CD4-positive, alpha-beta T cell (primary cell): Measurements from ENCODE around the gene AAK1. TPM values are rescaled to one million over a fixed set of nuclear protein-coding genes. Genes with fewer than 3 reads are reported as not detected.
"Not testable (repeated sequence)": the region's sequence is repeated elsewhere in the genome, so short reads cannot be mapped to it uniquely, and the experiment has no call there.

Experiments
- ATAC-seq: fragments of 200-7000 bp; cut with Tn5 transposase; one replicate; pipeline ENCODE4 v1.10.0; 2022; ENCODE audit warnings: mild to moderate bottlenecking; ENCODE audit not compliant: poor library complexity
- CTCF ChIA-PET: fragments of 350-600 bp; sonication (Branson Sonifier 250); formaldehyde crosslinking; loops from one replicate; lab custom pipeline; 2021; ENCODE audit warnings: antibody characterized with exemption, inconsistent platforms; lab: Charles Lee
- POLR2A ChIA-PET: fragments of 350-600 bp; sonication (Branson Sonifier 250); formaldehyde crosslinking; loops from one replicate; lab custom pipeline; 2021; ENCODE audit warnings: antibody characterized with exemption, inconsistent platforms; lab: Charles Lee
- DNase-seq, 14 experiments: peaks; one replicate each; pipeline ENCODE4 v3.0.0-alpha.2; 2013 to 2020; ENCODE audit warnings: mixed read lengths in 2 of 14
- H3K27ac ChIP-seq, 2 donors: one replicate each; pipeline versions ENCODE4 v1.5.1 to v1.7.0; 2013; ENCODE audit warnings: low read length in 2 of 2, low read depth in 1 of 2, mild to moderate bottlenecking in 1 of 2
- H3K27me3 ChIP-seq, 2 experiments: 1 replicate in 1 of 2; 2 replicates in 1 of 2; pipeline versions ENCODE4 v1.6.1 to v1.7.0; 2013; ENCODE audit warnings: low read length in 2 of 2, control low read depth in 1 of 2, mild to moderate bottlenecking in 1 of 2, moderate library complexity in 1 of 2; ENCODE audit not compliant: insufficient read depth in 2 of 2, control insufficient read depth in 1 of 2
- H3K36me3 ChIP-seq: one replicate; pipeline ENCODE4 v1.6.1; 2013; ENCODE audit warnings: low read length, control low read depth; ENCODE audit not compliant: insufficient read depth
- H3K4me1 ChIP-seq: one replicate; pipeline ENCODE4 v1.6.1; 2013; ENCODE audit warnings: low read length, control low read depth; ENCODE audit not compliant: insufficient read depth
- H3K4me3 ChIP-seq: one replicate; pipeline ENCODE4 v1.5.1; 2013; ENCODE audit warnings: mild to moderate bottlenecking, low read length, moderate library complexity
- H3K9me3 ChIP-seq, 2 experiments: 1 replicate in 1 of 2; 2 replicates in 1 of 2; pipeline versions ENCODE4 v1.6.1 to v1.7.0; 2013; ENCODE audit warnings: low read length in 2 of 2, mild to moderate bottlenecking in 2 of 2, control low read depth in 1 of 2, moderate library complexity in 1 of 2; ENCODE audit not compliant: control insufficient read depth in 1 of 2, insufficient read depth in 1 of 2
- H3K27ac Mint-ChIP-seq: one replicate; pipeline ENCODE4 v1.8.0; 2020; ENCODE audit warnings: mixed read lengths
- H3K27me3 Mint-ChIP-seq: one replicate; pipeline ENCODE4 v1.8.0; 2021; ENCODE audit warnings: mixed read lengths
- H3K36me3 Mint-ChIP-seq: one replicate; pipeline ENCODE4 v1.8.0; 2021; ENCODE audit warnings: low read depth, mixed read lengths
- H3K4me1 Mint-ChIP-seq: one replicate; pipeline ENCODE4 v1.8.0; 2021; ENCODE audit warnings: low read depth, mixed read lengths
- H3K4me3 Mint-ChIP-seq: one replicate; pipeline ENCODE4 v1.8.0; 2020; ENCODE audit warnings: mild to moderate bottlenecking, mixed read lengths
- H3K9me3 Mint-ChIP-seq: one replicate; pipeline ENCODE4 v1.8.0; 2020; ENCODE audit warnings: mixed read lengths
- intact Hi-C, 2 experiments: fragments of 100-400 bp; cut with DNase I in 1 of 2; cut with micrococcal nuclease in 1 of 2; formaldehyde crosslinking; loops; one replicate each; pipeline versions ENCODE4 v1.15.1 to v1.9.0; 2023 to 2025; cut with DNase I, micrococcal nuclease
- total RNA-seq, 174 experiments: library from RNA in 2 of 174; stranded (reverse) in 2 of 174; gene quantifications; one replicate each; pipeline ENCODE4 v1.2.3 and lab custom pipeline; 2021 to 2026
- TF ChIP-seq, protein P1 (sequence below): fragments of 200-600 bp; IDR thresholded peaks from one replicate; pipeline ENCODE4 v1.8.0; 2022; ENCODE audit warnings: antibody characterized with exemption, mild to moderate bottlenecking

AAK1 gene
- total RNA-seq, 2 experiments from 2014 or later: 201 to 208 TPM

DNA sequence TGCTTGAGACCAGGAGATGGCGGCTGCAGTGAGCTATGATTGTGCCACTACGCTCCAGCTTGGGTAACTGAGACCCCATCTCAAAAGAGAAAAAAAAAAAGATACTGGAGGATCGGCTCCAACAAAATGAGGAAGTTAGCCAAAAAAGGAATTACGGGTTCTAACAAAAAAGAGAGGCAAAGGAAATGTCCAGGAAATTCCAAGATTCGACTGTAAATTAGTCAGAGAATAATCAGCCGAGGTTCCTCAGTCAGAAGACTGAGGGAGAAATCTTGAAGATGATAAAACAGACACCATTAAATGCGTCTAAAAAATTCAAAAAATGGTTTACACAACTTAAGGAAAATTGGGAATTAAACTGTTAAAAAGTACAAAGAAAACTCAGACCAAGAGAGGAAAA is 89.5 kb downstream of the AAK1 start:
- no peak for DNase-seq
- Mint-ChIP-seq H3K36me3 (peaks cover 76% of the 10 kb centered on the region), H3K27ac (no peak overlapping the region), H3K4me1 (peaks cover 81% of the 10 kb centered on the region), H3K27me3 (no peaks in the 10 kb centered on the region), H3K4me3 (no peak overlapping the region), H3K9me3 (no peaks in the 10 kb centered on the region)
- ATAC-seq: no peak
- peaks cover 38% of the 10 kb centered on the region for H3K4me1 ChIP-seq
- no peak overlapping the region for H3K27ac ChIP-seq
- peaks cover 39% of the 10 kb centered on the region for H3K36me3 ChIP-seq
- ChIA-PET POLR2A (interaction anchor here (1.4 kb wide), 1 partner anchor 88 kb away, joined by 4 read pairs; no protein-coding TSS in a partner anchor), CTCF (interaction anchor here (0.7 to 3.3 kb wide), 3 partner anchors 12 to 109 kb away, joined by 3 to 14 read pairs (median 3); no protein-coding TSS in a partner anchor)
- no peaks in the 10 kb centered on the region for H3K27me3 ChIP-seq
- no peak overlapping the region for H3K4me3 ChIP-seq
- intact Hi-C loops: no loop called here
- H3K9me3 ChIP-seq: no peaks in the 10 kb centered on the region
- TF ChIP-seq, protein P1, sequence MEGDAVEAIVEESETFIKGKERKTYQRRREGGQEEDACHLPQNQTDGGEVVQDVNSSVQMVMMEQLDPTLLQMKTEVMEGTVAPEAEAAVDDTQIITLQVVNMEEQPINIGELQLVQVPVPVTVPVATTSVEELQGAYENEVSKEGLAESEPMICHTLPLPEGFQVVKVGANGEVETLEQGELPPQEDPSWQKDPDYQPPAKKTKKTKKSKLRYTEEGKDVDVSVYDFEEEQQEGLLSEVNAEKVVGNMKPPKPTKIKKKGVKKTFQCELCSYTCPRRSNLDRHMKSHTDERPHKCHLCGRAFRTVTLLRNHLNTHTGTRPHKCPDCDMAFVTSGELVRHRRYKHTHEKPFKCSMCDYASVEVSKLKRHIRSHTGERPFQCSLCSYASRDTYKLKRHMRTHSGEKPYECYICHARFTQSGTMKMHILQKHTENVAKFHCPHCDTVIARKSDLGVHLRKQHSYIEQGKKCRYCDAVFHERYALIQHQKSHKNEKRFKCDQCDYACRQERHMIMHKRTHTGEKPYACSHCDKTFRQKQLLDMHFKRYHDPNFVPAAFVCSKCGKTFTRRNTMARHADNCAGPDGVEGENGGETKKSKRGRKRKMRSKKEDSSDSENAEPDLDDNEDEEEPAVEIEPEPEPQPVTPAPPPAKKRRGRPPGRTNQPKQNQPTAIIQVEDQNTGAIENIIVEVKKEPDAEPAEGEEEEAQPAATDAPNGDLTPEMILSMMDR: no peak

DNA sequence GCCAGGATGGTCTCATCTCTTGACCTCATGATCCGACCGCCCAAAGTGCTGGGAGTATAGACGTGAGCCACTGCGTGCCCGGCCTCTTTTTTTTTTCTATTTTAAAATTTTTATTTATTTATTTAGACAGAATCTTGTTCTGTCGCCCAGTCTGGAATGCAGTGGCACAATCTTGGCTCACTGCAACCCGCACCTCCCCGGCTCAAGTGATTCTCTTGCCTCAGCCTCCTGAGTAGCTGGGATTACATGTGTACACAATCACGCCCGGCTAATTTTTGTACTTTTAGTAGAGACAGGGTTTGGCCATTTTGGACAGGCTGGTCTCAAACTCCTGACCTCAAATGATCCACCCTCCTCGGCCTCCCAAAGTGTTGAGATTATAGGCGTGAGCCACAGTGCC is 93.0 kb downstream of the AAK1 start:
- H3K9me3 Mint-ChIP-seq, H3K27me3 ChIP-seq, H3K4me3 Mint-ChIP-seq, DNase-seq, CTCF ChIA-PET, H3K27me3 Mint-ChIP-seq, POLR2A ChIA-PET, H3K27ac ChIP-seq, H3K9me3 ChIP-seq, H3K4me3 ChIP-seq, ATAC-seq, intact Hi-C loops: not testable (repeated sequence)
- Mint-ChIP-seq H3K4me1 (peaks cover 79% of the 10 kb centered on the region), H3K36me3 (peaks cover 90% of the 10 kb centered on the region), H3K27ac (peak overlapping the region; percentile 27)
- Histone ChIP-seq H3K4me1 (peaks cover 16% of the 10 kb centered on the region), H3K36me3 (peaks cover 35% of the 10 kb centered on the region)

DNA sequence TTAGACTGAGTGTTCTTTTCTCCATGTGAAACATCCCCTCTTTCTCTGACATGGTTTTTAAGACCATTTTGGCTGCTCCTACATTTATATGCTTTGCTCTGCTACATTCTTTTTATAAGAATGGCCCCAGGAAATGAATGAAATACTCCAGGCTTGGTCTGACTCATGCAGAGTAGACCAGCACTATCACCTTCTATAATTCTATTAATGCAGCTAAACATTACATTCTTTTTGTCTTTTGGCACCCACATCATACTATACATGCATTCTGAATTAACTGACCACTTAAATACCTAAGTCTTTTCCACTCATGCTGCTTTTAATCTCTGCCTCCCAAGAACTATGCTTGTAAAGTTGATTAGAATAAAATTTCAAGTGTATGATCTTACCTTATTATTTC is 94.1 kb downstream of the AAK1 start:
- Mint-ChIP-seq H3K9me3 (no peaks in the 10 kb centered on the region), H3K27ac (peak overlapping the region; percentile 63), H3K4me1 (peaks cover 77% of the 10 kb centered on the region), H3K27me3 (no peaks in the 10 kb centered on the region), H3K36me3 (peaks cover 90% of the 10 kb centered on the region), H3K4me3 (no peak overlapping the region)
- H3K27me3 ChIP-seq: no peaks in the 10 kb centered on the region
- peaks cover 8% of the 10 kb centered on the region for H3K4me1 ChIP-seq
- intact Hi-C loops: no loop called here
- peaks cover 33% of the 10 kb centered on the region for H3K36me3 ChIP-seq
- no peak for DNase-seq
- CTCF ChIA-PET: no interaction called here
- no peak overlapping the region for H3K4me3 ChIP-seq
- TF ChIP-seq, protein P1: no peak
- POLR2A ChIA-PET: no interaction called here
- H3K27ac ChIP-seq: no peak overlapping the region
- ATAC-seq: no peak
- peaks cover 0 to 5% of the 10 kb centered on the region in 2 experiments for H3K9me3 ChIP-seq
